ENCODE measurements around the gene TTI1.

The TTI1 gene

DNA sequence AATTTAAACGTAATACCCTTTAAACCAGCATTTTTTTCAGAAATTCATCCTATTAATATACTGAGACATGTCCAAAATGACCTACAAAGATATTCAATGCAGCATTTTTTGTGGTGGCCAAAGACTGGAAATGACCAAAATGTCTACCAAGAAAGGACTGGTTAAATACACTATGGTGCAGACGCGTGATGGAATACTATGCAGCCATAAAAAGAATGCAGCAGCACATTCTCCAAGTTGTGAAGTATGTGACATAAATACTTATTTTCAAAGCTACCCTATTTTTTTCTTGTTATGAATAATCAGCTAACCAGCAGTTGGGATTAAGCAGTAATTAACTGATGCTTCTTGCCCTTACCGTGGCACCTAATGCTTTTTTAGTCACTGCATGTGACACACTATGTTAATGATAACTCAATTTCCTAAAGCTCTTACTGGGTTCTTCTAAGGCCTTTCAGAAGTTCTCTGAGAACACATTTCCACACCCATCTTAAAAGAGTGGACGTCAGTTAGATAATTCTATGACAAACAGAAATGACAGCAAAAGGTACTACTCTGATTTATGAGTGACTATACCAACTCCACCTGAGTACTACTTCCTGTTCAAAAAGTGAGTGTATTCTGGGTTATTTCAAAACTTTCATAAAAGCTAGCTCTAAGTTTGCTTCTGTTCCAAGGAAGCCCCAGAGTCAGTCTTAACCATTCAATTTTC is 24.9 kb downstream of the TTI1 start:
- no peak for DNase-seq

DNA sequence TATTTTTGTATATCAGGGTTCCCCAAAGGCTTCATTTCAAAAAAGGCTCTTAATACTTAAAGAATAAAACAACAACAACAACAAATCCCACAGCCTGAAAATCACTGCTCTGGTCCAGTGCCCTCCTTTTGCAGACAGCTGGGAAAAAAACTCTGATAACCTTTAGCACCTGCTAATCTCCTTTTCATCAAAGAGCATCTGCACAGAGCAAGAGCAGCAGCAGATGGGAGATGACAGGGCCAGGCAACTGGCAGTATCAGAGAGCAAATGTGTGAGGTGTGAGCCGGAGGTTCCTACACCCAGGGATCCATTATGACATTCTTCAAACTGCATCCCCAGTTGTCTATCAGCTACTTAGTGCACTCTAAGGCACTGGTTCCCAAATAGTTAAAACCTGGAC is 25.7 kb downstream of the TTI1 start:
- DNase-seq = no peak

DNA sequence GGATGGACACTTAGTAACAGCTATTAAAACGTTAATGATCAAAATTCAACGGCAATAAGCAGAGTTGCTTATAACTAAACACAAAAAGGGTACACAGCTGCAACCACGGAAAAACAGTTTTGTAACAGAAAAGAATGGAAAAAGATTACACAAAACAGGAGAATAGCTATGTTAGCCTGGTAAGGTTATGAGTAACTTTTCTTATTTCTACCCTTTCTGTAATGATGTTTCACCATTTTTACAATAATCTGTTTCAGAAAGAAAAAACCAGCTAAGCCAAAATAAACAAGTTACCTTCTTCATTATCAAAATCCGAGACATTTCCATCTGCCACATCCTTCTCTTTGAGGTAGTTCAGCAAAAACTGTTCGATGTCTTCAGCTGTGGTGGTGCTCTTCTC is 27.4 kb downstream of the TTI1 start:
- DNase-seq = no peak

DNA sequence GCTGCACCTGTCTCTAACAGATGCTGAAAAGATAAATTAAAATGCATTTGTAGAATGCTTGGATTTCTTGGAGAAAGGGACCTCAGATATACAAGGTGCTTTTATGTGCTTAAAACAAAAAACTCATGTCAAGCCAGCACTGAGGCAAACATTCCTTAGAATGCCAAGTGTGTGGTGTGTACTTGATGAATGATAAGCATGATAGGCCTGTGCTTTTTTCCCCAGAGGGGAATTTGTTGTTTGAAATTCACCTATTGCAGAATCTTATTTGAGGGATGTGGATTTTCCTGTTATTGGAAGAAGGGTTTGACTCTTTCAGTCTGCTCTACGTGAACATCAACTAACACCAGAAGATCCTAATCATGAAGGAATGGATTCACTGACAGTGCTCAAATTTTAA is 28.8 kb downstream of the TTI1 start:
- no peak for DNase-seq

DNA sequence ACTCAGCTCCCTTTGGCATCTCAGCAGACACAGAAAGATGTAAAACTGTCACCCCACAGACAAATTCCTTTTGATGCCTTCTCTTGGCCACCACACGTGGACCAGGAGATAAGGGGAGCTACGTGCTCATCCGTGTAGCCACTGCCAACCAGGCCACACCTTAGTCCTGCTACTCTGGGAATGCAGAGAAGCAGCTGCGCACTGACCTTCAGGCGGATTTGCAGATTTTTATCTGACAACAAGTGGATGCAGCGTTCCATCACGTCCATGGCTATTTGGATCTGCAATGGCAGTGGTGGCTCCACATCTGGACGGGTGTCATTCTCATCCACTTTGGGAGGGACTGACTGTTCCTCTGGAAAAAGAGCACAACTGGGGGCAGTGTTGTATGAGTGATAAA is 30.8 kb downstream of the TTI1 start:
- DNase-seq = no peak

DNA sequence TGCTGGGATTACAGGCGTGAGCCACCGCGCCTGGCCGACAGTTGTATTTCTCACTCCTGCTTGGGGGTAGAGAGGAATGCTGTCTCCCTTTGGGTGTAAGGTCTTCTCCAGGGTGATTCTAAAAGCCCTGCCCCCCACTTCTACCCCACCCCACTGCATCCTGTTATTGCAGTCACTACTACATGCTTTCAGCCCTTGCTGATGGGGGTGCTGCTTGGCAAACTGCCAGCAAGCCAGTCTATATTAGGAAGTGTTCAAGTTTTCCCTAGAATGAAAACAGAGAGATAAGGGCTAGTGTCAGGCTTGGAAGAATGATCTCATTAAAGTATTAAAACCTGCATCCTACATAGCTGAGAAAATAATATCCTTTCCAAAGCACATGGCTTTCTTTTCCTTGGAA is 31.3 kb downstream of the TTI1 start:
- no peak for DNase-seq

DNA sequence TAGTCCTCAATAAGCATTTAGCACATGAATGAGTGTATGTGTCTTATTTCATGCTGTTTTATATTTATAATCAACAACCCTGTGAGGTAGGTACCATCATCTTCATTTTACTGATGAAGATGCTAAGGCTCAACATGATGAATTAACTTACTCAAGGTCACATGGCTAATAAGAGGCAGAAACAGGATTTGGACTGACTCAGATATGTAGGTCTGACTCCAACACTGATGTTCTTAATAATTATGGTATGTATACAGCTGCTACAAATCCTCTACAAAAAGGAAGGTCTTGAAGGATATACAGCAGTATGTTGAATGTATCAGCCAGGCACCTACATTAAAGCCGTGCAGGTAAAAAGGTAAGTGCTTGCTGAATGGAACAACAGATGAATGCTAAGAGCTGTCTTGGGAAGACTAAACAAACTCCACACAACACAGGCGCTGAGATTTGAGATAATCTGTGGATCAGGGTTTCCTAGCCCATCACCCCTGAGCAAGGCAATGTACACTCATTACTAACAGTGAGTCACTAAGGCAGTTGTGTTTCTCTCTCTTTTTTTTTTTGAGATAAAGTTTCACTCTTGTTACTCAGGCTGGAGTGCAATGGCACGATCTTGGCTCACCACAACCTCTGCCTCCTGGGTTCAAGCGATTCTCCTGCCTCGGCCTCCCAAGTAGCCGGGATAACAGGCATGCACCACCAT is 31.9 kb downstream of the TTI1 start:
- no peak for DNase-seq

DNA sequence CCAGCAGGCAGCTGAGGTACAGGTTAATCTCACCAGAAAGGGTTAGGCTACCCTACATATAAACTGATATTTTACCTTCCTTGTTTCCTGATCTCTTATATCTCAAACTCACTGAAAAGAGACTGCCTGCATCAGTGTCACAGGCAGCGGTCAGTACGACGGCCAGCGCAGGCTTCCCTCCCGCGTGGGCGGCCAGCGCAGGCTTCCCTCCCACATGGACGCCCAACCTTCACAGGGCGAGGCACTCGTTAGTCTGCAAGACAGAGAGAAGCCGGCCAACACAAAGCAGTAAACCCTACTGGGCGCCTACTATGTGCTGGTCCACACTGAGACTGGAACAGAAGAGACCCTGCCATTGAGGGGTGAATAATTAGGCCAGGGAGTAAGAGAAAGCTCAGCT is 33.0 kb downstream of the TTI1 start:
- DNase-seq = no peak

DNA sequence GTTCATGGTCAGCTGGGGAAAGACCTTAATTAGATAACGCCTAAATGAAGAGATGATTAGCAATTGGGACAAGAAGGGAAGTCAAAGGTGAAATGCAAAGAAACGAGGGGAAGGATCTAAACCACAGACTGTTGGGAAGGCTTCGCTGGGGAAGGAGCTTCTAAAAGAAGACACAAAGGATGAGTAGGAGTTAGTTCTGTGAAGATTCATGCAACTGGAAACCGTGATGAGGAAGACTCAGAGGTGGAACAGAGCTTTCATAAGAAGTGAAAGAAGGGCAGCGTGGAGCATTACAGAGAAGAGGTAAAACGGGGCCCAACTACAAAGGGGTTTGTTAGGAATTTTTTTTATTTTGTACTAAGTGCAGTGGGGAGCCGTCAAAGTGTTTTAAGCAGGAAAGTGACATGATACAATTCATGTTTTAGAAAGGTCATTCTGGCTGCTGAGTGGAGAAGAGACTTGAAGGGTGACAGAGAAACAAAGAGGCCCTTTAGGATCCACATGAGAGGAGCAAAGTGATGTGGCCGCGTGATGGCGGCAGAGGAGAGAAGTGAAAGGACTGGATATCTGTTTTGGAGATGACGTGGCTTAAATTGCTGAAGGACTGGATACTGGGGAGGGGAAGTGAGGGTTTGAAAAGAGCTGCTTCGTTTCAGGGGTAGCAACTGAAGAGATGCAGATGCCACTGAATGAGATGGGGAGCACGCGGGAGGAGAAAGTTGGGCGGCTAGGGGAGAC is 33.6 kb downstream of the TTI1 start:
- no peak for DNase-seq

DNA sequence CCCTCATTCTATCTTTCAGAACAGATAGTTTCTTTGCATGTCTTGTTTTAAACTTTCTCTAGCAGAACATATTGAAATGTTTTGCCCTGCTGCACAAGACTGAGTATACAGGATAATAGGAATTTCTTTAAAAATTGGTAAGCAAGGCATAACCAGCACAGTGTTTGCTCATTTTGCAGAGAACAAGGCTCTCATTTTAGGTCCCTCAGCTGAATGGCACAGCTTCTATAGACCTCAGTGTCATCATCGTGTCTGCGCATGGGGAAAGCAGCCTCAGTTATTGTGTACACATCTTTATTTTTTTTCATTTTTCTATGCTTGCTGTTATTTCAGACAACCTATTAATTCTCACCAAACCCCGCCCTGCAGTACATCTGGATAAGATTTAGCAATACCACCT is 35.7 kb downstream of the TTI1 start:
- no peak for DNase-seq

DNA sequence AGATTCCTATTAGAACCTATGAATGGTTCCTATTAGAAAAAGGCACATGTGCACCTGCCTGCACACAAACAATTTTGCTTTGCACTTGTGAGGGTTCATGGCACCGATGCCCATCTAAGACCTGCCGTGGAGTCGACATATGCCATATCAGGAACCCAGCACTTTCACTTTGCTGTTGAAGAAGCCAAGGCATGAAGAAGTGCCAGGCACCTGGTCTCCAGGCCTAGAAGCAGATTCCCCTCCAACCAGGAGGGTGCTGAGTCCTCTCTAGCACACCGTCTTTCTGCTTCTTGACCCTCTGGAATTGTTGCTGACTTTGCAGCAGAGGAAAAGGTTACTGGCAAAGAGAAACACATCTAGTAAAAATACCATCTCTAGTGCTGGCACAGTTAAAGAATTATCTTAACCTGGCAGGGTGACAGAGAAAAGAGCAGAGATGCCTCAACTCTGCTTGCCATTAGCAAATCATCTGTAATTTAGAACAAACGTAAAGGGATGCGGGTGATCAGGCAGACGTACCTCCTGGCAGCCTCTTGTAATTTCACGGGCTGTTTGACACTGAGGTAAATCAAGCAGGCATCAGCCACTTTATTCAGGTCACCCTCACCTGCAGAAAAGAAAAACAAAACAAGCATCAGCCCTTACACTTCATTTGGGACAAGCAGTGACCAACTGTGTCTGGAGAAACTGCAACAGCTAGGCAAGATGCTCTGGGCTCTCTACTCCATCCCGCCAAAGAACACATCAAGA is 37.2 kb downstream of the TTI1 start:
- DNase-seq = no peak

DNA sequence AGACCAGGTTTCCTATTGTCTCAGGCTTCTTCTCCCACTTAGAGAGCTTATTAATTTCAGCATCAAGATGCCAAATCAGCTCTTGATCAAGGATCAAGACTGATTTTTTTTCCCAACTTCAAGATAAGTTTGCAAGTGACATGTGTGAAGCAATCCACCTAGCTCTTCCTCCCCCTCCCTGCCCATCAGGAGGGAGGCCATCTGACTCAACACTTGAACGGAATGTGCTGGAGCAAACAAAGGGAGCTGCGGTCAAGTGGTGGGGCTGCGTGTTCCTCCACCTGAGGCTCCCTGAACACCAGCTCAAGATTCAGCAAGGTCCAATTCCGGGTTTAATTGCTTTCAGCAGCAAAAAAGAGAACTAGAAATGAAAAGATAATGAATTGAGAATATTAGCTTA is 38.7 kb downstream of the TTI1 start:
- no peak for DNase-seq

DNA sequence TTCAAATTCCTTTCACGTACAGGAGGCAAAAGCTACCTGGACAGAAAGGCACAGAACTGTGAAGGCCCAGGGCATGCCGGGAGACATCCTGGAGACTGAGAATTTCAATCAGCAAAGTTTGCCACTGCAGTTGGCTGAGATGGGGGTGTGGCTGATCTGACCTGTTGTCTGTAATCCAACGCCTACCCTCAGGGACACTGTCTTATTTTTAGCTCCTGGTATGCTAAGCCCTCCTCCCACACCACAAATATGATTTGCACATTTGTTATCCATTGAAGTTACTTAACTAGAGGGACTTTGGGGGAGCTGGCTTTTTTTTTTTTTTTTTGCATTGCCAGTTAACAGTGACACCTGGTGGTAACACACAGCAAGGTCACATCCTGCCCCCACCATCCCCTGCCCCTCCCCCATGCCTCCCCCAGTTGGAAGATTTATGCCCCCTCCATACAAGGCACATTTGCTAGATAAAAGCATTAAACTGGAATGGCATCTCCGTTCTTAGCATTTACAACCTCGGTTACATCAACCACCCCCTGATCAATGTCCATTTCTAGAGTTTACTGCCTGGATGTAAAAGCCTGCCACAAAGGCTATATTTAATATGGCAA is 40.4 kb downstream of the TTI1 start:
- DNase-seq = no peak

DNA sequence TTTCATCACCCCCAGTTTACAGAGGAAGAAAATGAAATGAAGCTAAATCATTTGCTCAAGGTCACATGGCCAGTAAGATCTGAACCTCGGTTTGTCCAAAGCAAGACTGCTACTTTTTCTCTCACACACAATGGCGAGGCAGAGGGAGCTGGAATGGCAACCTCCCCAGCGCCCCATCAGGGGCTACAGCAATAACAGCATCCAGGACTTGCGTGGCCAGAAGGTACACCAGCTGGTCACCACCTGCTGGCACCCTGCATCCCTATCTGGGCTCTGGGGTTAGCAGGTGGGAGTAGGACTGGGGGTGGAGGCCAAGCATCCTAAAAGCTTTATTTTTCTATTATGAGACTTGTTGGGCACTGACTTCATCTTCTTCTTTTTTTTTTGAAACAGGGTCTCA is 41.3 kb downstream of the TTI1 start:
- DNase-seq = no peak

DNA sequence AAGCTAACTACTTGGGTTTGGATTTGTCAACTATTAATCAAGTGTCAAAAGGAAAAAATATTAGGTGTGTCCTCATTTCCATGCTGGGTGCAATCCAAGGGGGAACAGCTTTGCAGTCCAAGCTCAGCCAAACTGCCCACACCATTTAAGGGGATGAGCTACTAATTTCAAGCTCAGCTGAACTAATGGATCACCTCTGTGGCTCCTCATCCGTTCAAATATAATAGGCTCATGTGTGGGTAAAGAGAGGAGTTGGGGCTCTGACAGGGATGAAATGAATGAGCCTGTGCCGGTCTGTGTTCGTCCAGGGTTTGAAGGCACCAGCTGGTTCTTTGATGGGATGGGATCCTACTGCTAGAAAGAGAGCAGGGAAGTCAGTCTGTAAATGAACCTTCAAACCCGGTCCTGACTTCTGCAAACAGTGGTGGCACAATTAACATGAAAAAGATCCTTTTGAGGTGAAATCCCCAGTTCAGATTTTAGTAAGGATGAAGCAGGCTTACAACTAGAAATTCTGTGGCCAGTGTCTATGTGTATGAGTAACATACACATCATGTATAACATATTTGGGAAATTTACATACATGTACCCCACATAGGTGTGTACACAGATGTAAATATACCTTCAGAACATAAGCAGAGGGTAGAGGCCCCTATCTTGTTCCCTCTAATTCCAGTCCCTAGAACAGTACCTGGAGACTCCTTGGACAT is 41.9 kb downstream of the TTI1 start:
- DNase-seq = no peak

DNA sequence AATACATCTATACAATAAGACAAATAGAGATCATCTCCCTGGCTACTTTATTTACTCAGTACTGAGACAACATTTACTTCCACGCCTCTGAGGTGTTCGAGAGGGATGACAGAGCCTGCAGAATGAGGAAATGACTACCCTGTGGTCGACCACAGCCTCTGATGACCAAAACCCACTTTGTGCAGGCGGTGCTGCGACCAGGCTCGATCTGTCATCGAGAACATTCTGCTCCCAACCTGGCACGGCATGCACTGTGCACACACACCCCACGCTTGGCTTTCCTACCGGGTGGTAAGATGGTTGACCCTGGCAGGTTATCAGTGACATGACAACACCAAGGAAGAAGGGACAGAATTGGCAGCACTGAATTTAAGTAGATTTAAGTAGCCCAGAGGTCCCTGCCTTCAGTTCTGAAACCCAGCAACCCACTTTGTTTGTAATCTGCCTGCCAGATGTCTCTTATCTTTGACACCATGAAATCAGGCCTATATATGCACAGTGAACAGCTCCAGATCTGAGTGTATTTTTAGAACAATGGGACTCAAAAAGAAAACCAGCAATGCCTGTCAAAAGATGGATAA is 42.6 kb downstream of the TTI1 start:
- peak; percentile 44 for DNase-seq

DNA sequence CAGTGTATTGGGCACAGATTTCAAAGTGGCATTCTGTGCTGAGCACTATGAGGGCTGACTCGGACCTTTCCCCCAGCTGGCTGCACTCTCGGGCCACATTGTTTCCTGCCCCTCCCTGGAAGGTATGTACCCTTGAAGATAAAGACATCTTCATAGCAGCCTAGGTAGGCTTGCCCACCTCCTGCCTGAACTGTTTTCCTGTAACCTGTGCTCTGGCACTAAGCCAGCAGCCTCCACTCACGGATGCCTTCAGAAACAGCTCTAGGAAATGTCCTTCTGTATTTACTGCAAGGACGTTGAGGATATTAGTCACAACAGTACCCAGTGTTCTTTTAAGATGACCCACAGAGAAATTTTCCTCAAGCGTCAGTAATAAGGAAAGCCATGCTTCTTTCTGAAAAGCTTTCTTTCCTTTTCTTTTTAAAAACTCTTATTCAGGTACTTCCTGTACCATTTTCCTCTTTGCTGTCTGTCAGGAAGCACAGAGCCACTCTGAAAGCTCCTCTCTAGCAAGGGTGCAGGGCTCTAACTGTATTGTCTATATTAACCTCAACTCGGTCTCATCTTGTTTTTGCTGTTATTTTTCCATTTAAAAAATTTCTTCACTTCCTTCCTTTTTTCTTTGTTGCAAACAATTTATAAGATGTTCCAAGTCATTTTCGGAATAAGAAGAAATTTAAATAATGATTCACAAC is 43.5 kb downstream of the TTI1 start:
- peak; percentile 18 for DNase-seq

DNA sequence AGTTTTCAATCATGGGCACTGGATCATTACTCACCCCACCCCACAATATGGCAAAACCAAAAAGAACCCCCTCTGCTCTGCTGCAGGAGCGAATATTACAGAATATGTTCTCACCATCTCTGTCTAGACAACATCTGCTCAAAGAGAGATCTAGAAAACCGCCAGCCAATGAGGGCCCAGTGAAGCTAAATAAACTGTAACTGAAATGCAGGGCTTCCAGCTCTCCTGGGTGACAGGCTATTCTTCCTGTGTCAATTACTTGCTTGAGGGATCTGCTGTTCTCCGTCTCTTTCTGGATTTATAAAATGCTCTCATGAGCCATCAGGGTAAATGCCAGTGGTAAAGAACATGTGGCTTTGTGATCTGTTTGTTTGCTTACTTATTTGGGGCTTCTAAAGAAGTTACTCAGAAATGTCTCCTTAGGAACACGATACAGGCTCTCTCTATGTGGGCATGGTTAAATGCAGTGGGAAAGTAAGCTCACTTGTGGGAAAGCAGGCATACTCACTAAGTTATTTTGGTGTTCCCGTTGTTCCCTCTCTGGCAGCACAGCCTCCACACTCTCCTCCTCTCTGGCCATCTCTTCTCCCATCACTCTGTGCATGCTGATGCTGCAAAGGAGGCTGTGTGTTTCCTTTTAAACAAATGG is 44.8 kb downstream of the TTI1 start:
- no peak for DNase-seq

DNA sequence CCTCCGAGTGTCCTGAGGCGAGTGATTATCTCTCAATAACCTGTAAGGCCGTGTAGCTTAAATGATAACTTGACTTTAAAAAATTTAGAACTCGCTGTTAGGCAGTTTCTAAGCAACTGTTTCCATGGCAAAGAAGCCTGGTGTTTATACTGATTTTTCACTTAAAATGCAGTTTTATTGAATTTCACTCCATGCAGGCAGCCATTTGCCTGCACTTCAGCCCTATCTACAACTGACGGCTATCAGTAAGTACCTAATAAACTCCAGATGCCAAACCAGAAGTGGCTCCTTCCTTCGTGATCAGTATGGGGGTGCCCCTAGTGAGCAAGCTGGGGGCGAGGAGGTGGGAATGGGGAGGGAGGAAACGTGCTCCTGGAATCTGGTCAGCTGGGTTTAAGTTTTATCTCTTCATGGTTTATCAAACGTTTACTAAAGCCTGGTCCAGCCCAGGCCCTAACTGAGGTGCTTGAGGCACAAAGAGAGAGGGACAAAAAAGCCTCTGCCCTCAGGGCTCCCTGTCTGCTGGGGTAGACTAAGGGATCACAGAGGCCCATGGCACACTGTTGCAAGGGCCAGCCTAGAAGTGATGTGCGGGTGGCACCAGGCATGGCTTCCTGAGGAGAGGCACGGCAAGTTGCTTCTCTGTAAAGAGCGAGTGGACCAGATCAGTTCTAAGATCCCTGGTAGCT is 45.5 kb downstream of the TTI1 start:
- no peak for DNase-seq
